Upper lobe of right lung (tissue), 1 donor: ENCODE data around the gene CAMK1D. TPM values are rescaled to one million over a fixed set of nuclear protein-coding genes. Genes with fewer than 3 reads are reported as not detected.

Source experiments
- ATAC-seq: fragments of 200-7000 bp; cut with Tn5 transposase; one replicate; pipeline ENCODE4 v1.9.1; 2020; ENCODE audit warnings: mild to moderate bottlenecking, moderate library complexity
- DNase-seq: peaks from one replicate; pipeline ENCODE4 v3.0.0-alpha.2; 2020
- H3K27ac ChIP-seq: fragments of 200-600 bp; one replicate; pipeline ENCODE4 v1.8.0; 2022
- H3K27me3 ChIP-seq: fragments of 200-600 bp; one replicate; pipeline ENCODE4 v1.8.0; 2022; ENCODE audit warnings: mild to moderate bottlenecking
- H3K36me3 ChIP-seq: fragments of 200-600 bp; one replicate; pipeline ENCODE4 v1.8.0; 2022
- H3K4me1 ChIP-seq: fragments of 200-600 bp; one replicate; pipeline ENCODE4 v1.8.0; 2022
- H3K4me3 ChIP-seq: fragments of 200-600 bp; one replicate; pipeline ENCODE4 v1.8.0; 2022; ENCODE audit warnings: mild to moderate bottlenecking
- H3K9me3 ChIP-seq: fragments of 200-600 bp; one replicate; pipeline ENCODE4 v1.8.0; 2022
- CTCF ChIP-seq: fragments of 200-600 bp; IDR thresholded peaks from one replicate; pipeline ENCODE4 v1.8.0; 2022; ENCODE audit warnings: antibody characterized with exemption
- intact Hi-C: fragments of 100-400 bp; cut with DNase I; formaldehyde crosslinking; loops from one replicate; pipeline ENCODE4 v1.11.0; 2022
- total RNA-seq: library from RNA; stranded (reverse); fragmentation: NEBNext Ultra II Directional; extraction: Animal tissue kit (Norgen Biotek cat#: 25700); gene quantifications from one replicate; pipeline ENCODE4 v1.2.1, GENCODE V29; 2021
- donor health status: DM: no; HTN: yes; CAD: no; lungs with severe emphysema.

The CAMK1D gene
- total RNA-seq, 1 donor from 2014 or later = 17.1 TPM

- Histone ChIP-seq H3K4me1 (peaks cover 8% of the 10 kb centered on the region), H3K9me3 (no peaks in the 10 kb centered on the region), H3K36me3 (no peaks in the 10 kb centered on the region), H3K27me3 (peaks cover 5% of the 10 kb centered on the region), H3K4me3 (no peak overlapping the region), H3K27ac (no peak overlapping the region)
- ATAC-seq = no peak
- no peak for DNase-seq
- no peak for TF ChIP-seq CTCF
- intact Hi-C loops = no loop called here
Measured at GRCh38 chr10:12414278-12414989, 65.1 kb downstream of the CAMK1D start.

- no peak overlapping the region for H3K4me3 ChIP-seq
- H3K27me3 ChIP-seq = no peaks in the 10 kb centered on the region
- no peaks in the 10 kb centered on the region for H3K9me3 ChIP-seq
- H3K36me3 ChIP-seq = no peaks in the 10 kb centered on the region
- TF ChIP-seq CTCF = no peak
- ATAC-seq (peak; percentile 51), DNase-seq (no peak)
- H3K4me1 ChIP-seq = peaks cover 8% of the 10 kb centered on the region
- intact Hi-C loops = no loop called here
- no peak overlapping the region for H3K27ac ChIP-seq
Measured at GRCh38 chr10:12416344-12417050, 67.2 kb downstream of the CAMK1D start.

GRCh38 chr10:12417331-12417730 is 68.0 kb downstream of the CAMK1D start:
- H3K4me3 ChIP-seq = no peak overlapping the region
- no peak for TF ChIP-seq CTCF
- ATAC-seq (no peak), DNase-seq (no peak)
- H3K27me3 ChIP-seq = no peaks in the 10 kb centered on the region
- no peaks in the 10 kb centered on the region for H3K9me3 ChIP-seq
- H3K4me1 ChIP-seq = peaks cover 8% of the 10 kb centered on the region
- no peak overlapping the region for H3K27ac ChIP-seq
- intact Hi-C loops = no loop called here
- no peaks in the 10 kb centered on the region for H3K36me3 ChIP-seq

GRCh38 chr10:12418000-12418399 is 68.7 kb downstream of the CAMK1D start:
- Histone ChIP-seq H3K36me3 (no peaks in the 10 kb centered on the region), H3K9me3 (no peaks in the 10 kb centered on the region), H3K4me3 (no peak overlapping the region), H3K4me1 (peaks cover 8% of the 10 kb centered on the region), H3K27ac (no peak overlapping the region), H3K27me3 (no peaks in the 10 kb centered on the region)
- intact Hi-C loops = no loop called here
- ATAC-seq (peak; percentile 49), DNase-seq (peak; percentile 19)
- TF ChIP-seq CTCF = no peak

- no peak for TF ChIP-seq CTCF
- Histone ChIP-seq H3K9me3 (no peaks in the 10 kb centered on the region), H3K4me1 (peaks cover 8% of the 10 kb centered on the region), H3K27me3 (no peaks in the 10 kb centered on the region), H3K4me3 (no peak overlapping the region), H3K27ac (no peak overlapping the region), H3K36me3 (no peaks in the 10 kb centered on the region)
- DNase-seq (peak; percentile 33), ATAC-seq (no peak)
- intact Hi-C loops = no loop called here
Measured at GRCh38 chr10:12418725-12419261, 69.4 kb downstream of the CAMK1D start.
